GM18517 (cell line): ENCODE results near the gene RASA2.
"Not testable (repeated sequence)": the region's sequence is repeated elsewhere in the genome, so short reads cannot be mapped to it uniquely, and the experiment has no call there.

ENCODE experiments used
- ATAC-seq: cut with Tn5 transposase; IDR thresholded peaks from one replicate; pipeline ENCODE4 v1.9.1; 2021; ENCODE audit warnings: mild to moderate bottlenecking, moderate library complexity; ENCODE audit not compliant: unreplicated experiment

The RASA2 gene

DNA sequence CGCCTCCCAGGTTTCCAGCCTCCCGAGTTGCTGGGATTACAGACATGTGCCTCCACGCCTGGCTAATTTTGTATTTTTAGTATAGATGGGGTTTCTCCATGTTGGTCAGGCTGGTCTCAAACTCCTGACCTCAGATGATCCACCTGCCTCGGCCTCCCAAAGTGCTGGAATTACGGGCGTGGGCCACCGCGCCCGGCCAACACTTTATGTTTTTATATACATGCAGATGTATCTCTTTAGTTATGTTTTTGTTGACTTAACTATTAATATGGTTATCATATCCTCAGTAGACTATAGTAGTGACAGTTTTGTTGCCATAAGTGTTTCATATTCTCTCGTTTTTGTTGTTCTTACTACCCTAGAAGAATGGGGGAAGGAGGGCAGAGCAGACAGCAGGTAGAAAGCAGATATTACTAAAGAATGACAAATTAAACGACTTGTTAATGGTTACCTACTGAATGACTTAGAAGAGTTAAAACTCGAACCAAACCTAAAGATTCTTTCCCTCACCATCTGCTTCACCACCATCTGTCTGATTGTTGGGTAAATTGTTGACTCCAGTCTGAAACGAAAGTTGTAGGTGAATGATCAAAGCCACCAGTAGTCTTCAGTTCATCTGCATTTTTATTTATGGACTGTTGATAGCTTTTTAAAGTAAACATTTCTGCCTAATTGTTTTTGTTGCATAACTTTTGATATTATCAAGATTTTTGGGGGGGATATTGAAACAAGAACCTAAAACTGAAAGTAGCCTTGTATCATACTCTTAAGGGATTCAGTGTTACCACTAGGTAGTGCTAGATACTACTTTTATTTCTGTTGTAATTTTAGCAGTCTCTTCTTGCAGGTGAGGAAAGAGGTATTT lies 89.3 kb downstream of the RASA2 start:
- no peak for ATAC-seq

DNA sequence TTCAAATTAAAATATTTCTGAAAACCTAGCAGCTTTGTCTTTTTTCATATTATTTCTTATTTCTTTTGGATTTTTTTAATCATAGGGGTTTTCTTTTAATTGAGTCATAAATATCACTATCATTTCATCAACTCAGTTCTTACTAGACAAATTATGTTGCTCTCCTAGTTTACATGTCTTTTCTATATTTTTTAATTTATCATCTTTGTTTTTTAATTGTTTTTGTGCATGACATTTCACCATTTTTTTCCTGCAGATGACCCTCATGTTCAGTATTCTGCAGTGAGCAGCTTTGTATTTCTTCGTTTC lies 89.9 kb downstream of the RASA2 start:
- ATAC-seq = no peak

DNA sequence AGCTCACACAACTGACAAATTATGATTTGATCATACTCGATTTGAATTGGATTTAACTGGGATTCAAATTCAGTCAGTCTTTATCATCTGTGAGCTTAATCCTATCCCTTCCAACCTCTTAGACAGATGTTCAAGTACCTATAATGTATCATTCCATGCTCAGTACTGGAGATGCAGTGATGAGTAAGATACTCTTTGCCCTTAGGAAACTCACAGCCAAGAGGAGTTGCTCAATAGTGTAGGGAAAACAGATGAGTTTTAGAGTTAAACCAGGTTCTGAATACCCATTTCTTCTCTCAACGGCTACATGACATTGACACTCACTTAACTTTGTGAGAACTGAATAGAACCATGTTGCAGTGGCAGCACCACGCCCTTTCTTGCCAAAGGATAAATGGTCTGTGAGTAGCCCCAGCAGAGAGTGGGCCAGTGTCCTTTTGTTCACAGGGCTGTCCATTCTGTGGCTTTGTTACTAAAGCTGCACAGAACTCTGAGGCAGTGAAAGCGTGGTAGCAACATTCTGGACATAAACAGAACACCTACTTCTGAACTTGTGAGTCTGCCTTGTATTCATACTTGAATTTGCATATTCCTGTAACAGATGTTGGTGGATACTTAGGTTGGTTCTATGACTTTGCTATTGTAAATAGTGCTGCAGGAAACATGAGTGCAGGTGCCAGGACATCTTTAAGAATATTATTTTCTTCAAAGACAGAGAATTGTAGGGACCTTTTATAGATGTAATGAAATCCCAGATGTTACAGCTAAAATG lies 91.6 kb downstream of the RASA2 start:
- no peak for ATAC-seq

DNA sequence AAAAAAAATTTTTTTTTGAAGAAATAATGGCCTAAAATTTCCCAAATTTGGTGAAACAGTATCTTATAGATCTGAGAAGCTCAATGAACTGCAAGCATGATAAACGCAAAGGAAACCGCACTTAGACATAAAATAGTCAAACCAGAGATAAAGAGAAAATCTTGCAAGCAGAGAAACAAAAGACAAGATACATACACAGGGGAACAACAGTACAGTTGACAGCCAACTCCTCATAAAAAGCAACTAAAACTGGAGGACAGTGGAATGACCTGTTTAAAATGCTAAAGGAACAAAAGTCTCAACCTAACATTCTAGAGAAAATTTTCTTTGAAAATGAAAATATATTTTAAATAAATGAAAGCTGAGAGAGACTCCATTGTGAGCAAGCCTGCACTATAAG lies 107.5 kb downstream of the RASA2 start:
- no peak for ATAC-seq

DNA sequence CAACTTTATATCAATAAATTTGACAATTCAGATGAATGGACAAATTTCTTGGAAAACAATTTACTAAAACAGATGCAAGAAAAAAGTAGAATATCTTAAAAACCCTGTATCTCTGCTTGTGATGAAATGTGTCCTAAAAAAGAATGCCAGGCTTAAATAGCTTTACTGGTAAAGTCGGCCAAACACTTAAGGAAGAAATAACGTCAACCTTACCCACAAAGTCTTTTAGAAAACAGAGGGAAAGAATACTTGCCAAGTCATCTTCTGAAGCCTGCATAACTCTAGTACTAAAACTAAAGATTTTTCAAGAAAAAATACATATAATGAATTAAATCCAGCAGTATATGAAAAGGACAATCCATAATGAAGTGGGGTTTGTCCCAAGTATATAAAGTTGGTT lies 111.1 kb downstream of the RASA2 start:
- no peak for ATAC-seq

DNA sequence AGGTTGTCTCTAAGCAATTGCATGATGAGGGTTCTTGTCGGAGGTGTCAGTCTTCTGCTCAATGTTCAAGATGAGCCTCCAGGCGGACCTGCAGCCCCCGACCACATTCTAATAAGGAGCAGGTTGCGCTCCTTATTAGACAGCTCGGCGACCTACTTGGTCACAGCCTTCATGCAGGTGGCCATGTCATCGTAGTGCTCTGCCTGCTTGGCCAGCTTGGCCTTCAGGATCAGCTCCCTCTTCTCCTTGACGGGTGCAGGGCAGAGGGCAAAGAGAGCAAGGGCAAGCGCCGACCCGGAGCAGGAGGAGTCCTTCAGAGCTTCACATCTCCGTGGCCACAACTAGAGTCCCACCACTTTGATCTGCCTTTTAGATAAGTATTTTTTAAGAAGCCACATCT lies 113.5 kb downstream of the RASA2 start:
- no peak for ATAC-seq

DNA sequence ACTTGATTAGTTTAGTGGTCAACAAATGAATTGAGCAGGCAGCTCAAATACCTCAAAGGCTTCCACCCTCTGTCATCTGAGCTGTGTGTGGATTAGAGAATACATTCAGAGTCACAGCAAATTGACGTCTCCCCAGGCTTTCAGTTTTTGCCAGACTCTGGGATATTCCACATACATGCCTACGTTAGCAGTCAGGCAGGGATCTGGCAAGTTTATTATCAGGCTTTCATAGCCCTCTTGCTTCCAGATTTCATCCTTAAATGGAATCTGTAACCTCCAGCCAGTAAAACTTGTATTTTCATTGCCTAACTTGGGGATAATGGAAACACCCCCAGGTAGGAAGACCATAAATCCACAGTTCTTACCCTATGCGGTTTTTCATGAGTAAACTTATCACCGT lies 115.9 kb downstream of the RASA2 start:
- ATAC-seq = no peak

DNA sequence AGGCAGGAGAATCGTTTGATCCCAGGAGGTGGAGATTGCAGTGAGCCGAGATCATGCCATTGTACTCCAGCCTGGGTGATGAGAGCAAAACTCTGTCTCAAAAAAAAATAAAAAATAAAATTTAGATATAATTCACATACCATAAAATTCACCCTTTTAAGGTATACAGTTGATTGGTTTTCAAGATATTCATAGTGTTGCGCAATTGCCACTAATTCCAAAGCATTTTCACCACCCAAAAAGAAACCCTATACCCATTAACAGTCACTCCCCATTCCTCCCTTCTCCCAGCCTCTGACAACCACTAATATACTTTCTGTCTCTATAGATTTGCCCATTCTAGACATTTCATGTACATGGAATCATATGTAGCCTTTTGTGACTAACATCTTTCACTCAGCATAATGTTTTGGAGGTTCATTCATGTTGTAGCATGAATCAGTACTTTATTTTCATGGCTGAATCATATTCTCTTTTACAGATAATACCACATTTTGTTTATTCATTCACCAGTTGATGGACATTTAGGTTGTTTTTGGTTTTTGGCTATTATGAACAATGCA lies 116.7 kb downstream of the RASA2 start:
- ATAC-seq = no peak

DNA sequence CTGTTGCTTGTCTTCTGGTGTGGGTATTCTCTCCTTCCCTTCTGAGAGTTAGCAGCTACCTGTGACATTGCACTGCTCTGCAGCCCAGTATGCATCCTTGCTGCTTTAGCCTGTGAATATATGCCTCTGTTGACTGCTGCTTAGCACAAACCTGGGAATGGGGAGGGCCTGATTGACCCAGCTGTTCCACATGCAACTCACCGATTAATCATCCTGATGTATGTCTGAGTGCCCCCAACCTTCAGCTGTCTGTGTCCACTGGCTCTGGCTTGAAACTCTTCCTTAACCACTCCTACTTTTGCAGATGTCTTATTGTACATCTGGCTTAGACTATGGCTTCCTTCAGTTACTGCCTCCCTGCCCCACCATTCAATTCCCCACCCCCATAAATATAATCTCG lies 119.1 kb downstream of the RASA2 start:
- no peak for ATAC-seq

DNA sequence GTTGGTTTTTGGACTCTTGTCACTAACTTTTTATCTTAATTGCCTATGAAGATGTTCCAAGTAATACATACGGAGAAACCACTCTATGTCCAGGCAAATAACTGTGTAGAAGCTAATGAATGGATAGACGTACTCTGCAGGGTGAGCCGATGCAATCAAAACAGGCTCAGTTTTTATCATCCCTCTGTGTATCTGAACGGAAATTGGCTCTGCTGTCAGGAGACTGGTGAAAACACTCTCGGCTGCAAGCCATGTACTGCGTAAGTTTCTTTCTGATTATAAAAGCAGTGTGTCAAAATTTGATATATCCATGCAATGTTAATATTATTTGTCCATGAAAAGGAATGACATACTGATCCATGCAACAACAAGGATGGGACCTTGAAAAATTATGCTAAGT lies 121.6 kb downstream of the RASA2 start:
- no peak for ATAC-seq

DNA sequence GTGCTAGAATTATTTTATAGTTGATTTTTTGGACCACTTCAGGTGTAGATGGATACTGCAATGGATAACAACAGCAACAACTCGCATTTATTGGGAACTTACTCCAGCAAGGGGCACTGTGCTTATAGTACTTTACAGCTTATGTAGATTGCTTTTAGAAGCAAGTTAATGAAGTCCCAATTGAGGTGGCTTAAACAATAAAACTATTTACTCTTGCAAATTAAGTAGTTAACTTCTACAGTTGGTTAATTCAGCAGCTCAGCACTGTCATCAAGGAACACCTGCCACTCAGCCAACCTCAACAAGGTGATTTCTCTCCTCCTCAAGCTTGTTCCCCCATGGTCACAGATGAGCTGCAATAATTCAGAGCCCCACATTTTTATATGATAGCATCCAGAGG lies 124.1 kb downstream of the RASA2 start:
- no peak for ATAC-seq

DNA sequence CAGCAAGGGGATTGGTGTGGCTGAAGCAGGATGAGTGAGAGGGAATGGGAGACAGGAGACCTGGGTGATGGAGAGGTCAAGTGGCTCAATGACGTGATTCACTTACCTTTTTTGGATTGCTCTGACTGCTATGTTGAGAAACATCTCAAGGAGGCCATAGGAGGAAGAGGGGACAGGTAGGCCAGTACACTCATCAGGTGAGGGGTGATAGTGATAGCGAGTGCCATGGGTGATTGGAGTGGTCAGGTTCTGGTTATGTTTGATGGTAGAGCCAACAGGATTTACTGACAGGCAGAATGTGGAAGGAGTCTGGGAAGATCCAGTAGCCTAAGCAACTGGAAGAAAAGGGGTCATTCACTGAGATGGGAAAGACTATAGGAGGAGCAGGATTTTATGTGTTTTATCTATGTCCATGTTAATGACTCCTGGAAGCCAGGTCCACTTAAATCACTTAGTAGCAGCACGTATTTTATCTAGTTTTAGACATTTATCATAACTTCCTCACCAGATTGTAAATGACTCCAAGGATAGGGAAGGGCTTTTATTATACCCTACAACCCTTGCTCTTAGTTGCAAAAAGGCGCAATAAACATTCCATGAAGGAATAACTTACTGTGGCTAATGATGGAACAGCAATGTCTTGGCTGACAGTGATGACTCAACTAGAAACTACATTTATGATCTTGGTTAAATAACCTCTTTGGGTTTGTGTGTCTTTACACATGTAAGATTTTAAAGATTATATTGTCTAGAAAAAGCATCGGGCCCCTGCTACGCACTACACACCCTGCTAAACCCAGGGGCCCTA lies 131.5 kb downstream of the RASA2 start:
- ATAC-seq = no peak

DNA sequence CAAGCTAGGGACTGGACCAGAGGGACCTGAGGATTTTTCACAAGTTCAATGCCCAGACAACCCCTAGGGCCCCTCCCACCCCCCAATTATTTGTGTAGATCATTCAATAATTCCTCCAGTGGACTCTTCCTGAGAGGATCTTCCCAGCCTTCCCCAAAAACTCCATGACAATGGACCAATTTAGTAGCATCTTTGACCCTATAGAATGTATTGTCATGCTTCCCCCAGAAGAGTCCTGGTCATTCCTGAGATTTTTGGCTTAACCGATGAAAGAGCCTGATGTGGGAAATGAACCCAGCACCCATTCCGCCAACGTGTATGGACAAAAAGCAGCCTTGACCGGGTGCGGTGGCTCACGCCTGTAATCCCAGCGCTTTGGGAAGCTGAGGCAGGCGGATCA lies 132.1 kb downstream of the RASA2 start:
- no peak for ATAC-seq

DNA sequence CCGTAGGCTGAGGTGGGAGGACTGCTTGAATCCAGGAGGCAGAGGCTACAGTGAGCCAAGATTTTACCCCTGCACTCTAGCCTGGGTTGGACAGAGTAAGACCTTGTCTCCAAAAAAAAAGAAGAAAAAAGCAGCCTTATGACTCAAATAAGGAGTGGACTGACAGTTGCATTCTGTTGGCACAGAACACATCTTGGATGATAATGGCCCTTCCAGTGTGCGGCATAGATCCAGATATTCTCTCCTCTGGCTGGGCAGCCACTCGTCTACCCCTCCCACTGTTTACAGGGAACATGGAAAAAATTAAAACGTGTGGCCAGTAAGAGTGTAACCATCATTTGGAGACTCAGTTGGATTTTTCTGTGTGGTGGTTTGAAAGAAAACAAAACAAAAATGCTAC lies 132.6 kb downstream of the RASA2 start:
- no peak for ATAC-seq

DNA sequence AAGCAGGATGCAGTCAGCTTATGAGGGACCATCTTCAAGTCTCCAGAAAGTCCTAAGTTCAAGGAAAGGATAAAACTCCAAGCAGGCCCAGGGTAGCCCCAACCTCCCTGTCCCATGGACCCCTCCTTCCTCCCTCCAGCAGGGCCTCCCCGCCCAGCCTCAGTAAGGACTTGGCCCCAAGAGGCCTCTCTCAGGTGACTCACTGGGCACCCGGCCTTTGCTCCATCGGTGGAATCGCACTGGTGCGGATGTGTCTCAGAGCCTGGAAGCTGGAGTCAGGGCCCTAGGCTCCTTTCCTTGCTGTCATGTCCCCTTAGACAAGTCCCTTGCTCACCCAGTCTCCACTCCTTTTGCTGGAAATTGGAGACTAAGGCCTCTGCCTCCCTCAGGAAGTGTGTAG lies 136.9 kb downstream of the RASA2 start:
- ATAC-seq = no peak

DNA sequence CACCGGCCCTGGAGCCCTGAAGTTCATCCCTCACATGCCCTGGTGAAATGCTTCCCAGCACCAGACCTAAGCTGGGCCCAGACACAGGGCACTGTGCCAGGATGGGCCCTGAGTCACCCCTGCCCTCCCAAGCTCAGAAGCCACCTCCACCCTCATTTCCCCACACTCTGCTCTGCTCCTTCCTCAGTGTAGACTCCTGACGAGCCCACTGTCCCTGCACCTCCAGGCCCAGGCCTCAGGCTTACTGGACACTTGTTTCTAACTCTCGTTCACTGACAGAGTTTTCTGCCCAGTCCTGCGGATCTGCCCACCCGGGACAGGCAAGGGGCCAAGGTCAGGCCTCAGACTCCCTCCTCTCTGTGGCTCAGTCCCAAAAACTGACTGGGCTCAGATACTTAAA lies 138.7 kb downstream of the RASA2 start:
- ATAC-seq = no peak

DNA sequence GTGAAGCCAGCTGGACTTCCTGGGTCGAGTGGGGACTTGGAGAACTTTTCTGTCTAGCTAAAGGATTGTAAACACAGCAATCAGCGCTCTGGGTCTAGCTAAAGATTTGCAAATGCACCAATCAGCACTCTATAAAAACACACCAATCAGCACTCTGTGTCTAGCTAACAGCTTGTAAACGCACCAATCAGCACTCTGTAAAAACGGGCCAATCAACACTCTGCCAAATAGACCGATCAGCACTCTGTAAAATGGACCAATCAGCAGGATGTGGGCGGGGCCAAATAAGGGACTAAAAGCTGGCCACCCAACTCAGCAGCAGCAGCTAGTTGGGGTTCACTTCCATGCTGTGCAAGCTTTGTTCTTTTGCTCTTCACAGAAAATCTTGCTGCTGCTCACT lies 141.5 kb downstream of the RASA2 start:
- ATAC-seq = not testable (repeated sequence)

DNA sequence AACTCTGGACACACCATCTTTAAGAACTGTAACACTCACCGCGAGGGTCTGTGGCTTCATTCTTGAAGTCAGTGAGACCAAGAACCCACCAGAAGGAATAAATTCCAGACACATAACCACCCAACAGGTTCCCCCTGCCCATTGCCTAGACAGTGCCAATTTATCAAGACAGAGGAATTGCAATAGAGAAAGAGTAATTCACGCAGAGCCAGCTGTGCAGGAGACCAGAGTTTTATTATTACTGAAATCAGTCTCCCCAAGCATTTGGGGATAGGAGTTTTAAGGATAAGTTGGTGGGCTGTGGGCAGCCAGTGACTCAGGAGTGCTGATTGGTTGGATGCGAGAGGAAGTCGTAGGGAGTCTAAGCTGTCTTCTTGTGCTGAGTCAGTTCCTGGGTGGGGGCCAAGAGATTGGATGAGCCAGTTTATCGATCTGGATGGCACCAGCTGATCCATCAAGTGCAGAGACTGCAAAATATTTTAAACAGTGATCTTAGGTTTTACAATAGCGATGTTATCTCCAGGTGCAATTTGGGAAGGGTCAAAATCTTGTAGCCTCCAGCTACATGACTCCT lies 142.1 kb downstream of the RASA2 start:
- ATAC-seq = not testable (repeated sequence)

DNA sequence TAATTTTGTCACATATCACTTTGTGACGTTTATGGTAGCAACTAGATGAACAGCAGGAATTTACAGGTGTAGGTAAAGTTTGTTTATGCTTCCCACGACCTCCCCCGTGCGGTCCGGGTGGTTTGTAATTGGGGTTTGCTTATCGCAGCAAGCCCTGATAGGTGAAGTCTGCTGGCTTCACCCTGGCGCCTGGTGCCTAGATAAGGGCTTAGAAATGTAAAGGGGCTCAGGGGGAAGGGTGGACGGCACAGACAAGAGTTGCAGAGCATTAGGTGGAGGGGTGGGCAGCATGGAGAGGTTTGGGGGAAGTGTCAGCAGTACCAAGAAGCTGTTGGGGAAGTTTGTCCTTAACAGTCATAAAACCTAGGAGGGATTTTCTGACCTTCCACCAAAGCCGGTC lies 143.1 kb downstream of the RASA2 start:
- no peak for ATAC-seq

DNA sequence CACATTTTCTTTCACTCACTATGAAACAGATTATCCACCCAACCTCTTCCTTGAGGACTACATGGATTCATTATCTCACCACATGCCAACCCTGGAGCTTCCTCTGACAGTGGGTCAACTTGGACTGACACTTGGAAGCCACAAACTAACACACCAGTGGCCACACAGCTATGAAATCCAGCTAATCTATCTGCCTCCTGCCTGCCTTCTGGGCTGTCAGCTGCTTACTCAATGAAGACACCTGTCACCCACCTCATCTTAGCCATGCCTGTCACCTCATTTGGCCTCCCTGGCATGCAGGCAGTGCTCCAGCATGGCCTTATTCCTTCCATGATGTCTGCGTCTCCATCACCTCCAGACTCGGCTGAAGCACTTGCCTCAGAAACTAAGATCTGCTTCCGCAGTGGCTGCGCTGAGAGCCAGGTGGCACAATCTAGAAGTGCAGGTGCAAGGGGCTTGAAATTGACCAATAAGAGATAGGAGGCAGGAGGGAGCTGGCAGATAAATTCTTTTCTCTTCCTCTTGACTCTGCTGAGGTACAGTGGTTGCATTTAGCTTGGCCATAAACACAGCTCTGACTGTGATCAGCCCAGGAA lies 146.1 kb downstream of the RASA2 start:
- ATAC-seq = no peak

DNA sequence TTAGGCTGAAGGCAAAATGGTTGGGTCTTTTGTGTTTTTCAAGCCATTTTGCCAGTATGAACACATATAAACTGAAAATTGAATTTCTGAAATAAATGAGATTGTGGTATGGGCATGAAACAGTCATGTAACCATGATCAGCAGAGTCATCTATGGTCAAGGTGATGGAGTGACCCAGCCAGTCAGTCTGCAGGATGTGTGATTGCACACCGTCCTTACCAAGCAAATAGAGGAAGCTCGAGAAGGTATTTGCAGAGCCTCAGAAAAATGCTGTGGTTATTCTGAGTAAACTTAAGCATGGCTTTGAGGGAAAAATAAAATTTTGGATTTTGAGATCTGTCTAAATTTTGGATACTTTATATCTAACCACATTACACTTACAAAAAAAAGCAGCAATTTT lies 155.4 kb downstream of the RASA2 start:
- no peak for ATAC-seq
